H1 (cell line): ENCODE results near the gene HEBP2. TPM values are rescaled to one million over a fixed set of nuclear protein-coding genes. Genes with fewer than 3 reads are reported as not detected.

Experiments
- CTCF ChIA-PET: fragments of 300-600 bp; sonication (Branson Sonifier 250); formaldehyde crosslinking; loops from one replicate; lab custom pipeline; 2021; ENCODE audit not compliant: partially characterized antibody; lab: Charles Lee
- POLR2A ChIA-PET: fragments of 300-600 bp; sonication (Branson Sonifier 250); formaldehyde crosslinking; loops from one replicate; lab custom pipeline; 2021; ENCODE audit warnings: inconsistent platforms; ENCODE audit not compliant: partially characterized antibody; lab: Charles Lee
- DNase-seq, 2 experiments: peaks; one replicate each; pipeline versions ENCODE4 v3.0.0 to v3.0.0-alpha.2; 2010 to 2022; ENCODE audit warnings: low spot score in 2 of 2, low read depth in 1 of 2, mixed read lengths in 1 of 2
- FAIRE-seq: peaks from 2 replicates; lab custom pipeline; 2011; peaks lifted over from hg19 to GRCh38; lab: Jason Lieb, UNC
- H2AFZ ChIP-seq: 2 replicates; pipeline ENCODE4 v1.8.1; 2012; ENCODE audit warnings: low read length, inconsistent platforms
- H2AK5ac ChIP-seq: 2 replicates; pipeline ENCODE4 v1.6.1; 2013; ENCODE audit warnings: low read depth, low read length
- H2BK120ac ChIP-seq: replicated peaks from 2 replicates; pipeline ENCODE3; 2013; ENCODE audit warnings: low read depth, low read length, inconsistent platforms
- H2BK12ac ChIP-seq: 2 replicates; pipeline ENCODE4 v1.6.1; 2013; ENCODE audit warnings: low read depth, low read length
- H2BK15ac ChIP-seq: 2 replicates; pipeline ENCODE4 v1.6.1; 2013; ENCODE audit warnings: low read length
- H2BK20ac ChIP-seq: 2 replicates; pipeline ENCODE4 v1.6.1; 2013; ENCODE audit warnings: low read length
- H2BK5ac ChIP-seq: 2 replicates; pipeline ENCODE4 v1.6.1; 2013; ENCODE audit warnings: low read depth, low read length
- H3K14ac ChIP-seq: 2 replicates; pipeline ENCODE4 v1.6.1; 2013; ENCODE audit warnings: inconsistent platforms; ENCODE audit not compliant: insufficient read length
- H3K18ac ChIP-seq: 2 replicates; pipeline ENCODE4 v1.6.1; 2013; ENCODE audit warnings: low read length; ENCODE audit errors: extremely low read depth
- H3K23ac ChIP-seq: 2 replicates; pipeline ENCODE4 v1.6.1; 2013; ENCODE audit warnings: inconsistent platforms; ENCODE audit not compliant: insufficient read length
- H3K23me2 ChIP-seq: 2 replicates; pipeline ENCODE4 v1.6.1; 2013; ENCODE audit warnings: low read depth, low read length
- H3K27ac ChIP-seq: 2 replicates; pipeline ENCODE4 v1.6.1; 2011; ENCODE audit warnings: low read depth, low read length, inconsistent platforms
- H3K27me3 ChIP-seq, 4 experiments: replicated peaks in 1 of 4; 1 replicate in 1 of 4; 2 replicates in 3 of 4; pipeline versions ENCODE4 v1.6.1 to v1.8.1; 2011 to 2013; ENCODE audit warnings: low read length in 3 of 4, mild to moderate bottlenecking in 3 of 4, inconsistent platforms in 2 of 4, mixed read lengths in 2 of 4, moderate library complexity in 1 of 4; ENCODE audit not compliant: control insufficient read depth in 3 of 4, insufficient read depth in 3 of 4; ENCODE audit errors: extremely low read depth in 1 of 4
- H3K36me3 ChIP-seq, 4 experiments: 2 replicates each; pipeline versions ENCODE4 v1.6.1 to v1.8.1; 2011 to 2013; ENCODE audit warnings: mild to moderate bottlenecking in 4 of 4, low read length in 3 of 4, moderate library complexity in 2 of 4, control low read depth in 1 of 4, inconsistent platforms in 1 of 4; ENCODE audit not compliant: insufficient read depth in 4 of 4, control insufficient read depth in 2 of 4
- H3K4ac ChIP-seq: replicated peaks from 2 replicates; pipeline ENCODE3; 2013; ENCODE audit warnings: low read length, low read depth, mixed read lengths, inconsistent platforms; ENCODE audit not compliant: insufficient read length
- H3K4me1 ChIP-seq, 4 experiments: replicated peaks in 1 of 4; 1 replicate in 1 of 4; 2 replicates in 3 of 4; pipeline versions ENCODE4 v1.6.1 to v1.8.1; 2011 to 2013; ENCODE audit warnings: low read length in 3 of 4, inconsistent platforms in 2 of 4, mixed read lengths in 1 of 4; ENCODE audit not compliant: insufficient read depth in 4 of 4, control insufficient read depth in 3 of 4
- H3K4me2 ChIP-seq, 2 experiments: 2 replicates each; pipeline versions ENCODE4 v1.6.1 to v1.8.1; 2011 to 2013; ENCODE audit warnings: low read depth in 2 of 2, low read length in 2 of 2, control low read depth in 1 of 2, inconsistent platforms in 1 of 2, mild to moderate bottlenecking in 1 of 2; ENCODE audit not compliant: insufficient read depth in 1 of 2
- H3K4me3 ChIP-seq, 4 experiments: fragments of 200-600, 300-600 bp in 1 of 4; sonication (generic), shearing (Covaris generic), sonication (Bioruptor Twin) in 1 of 4; 2 replicates each; pipeline versions ENCODE4 v1.5.1 to v1.8.1; 2011 to 2016; ENCODE audit warnings: low read length in 4 of 4, low read depth in 3 of 4, control low read depth in 2 of 4, inconsistent platforms in 2 of 4, mild to moderate bottlenecking in 2 of 4, mixed read lengths in 1 of 4, moderate library complexity in 1 of 4; ENCODE audit not compliant: insufficient read depth in 2 of 4; ENCODE audit errors: extremely low read depth in 1 of 4
- H3K56ac ChIP-seq: replicated peaks from 2 replicates; pipeline ENCODE3; 2013; ENCODE audit warnings: low read depth, mild to moderate bottlenecking, mixed read lengths, low read length, inconsistent platforms; ENCODE audit not compliant: insufficient read length
- H3K79me1 ChIP-seq: 2 replicates; pipeline ENCODE4 v1.6.1; 2013; ENCODE audit warnings: low read depth, low read length, control low read depth
- H3K79me2 ChIP-seq, 2 experiments: 2 replicates each; pipeline versions ENCODE4 v1.6.1 to v1.8.1; 2012 to 2013; ENCODE audit warnings: low read length in 2 of 2, mild to moderate bottlenecking in 2 of 2, inconsistent platforms in 1 of 2; ENCODE audit not compliant: insufficient read depth in 2 of 2, control insufficient read depth in 1 of 2
- H3K9ac ChIP-seq, 4 experiments: replicated peaks in 1 of 4; 1 replicate in 1 of 4; 2 replicates in 3 of 4; pipeline versions ENCODE4 v1.6.1 to v1.8.1; 2011 to 2013; ENCODE audit warnings: low read depth in 3 of 4, low read length in 3 of 4, control low read depth in 2 of 4, mild to moderate bottlenecking in 2 of 4, moderate library complexity in 2 of 4, inconsistent platforms in 1 of 4; ENCODE audit errors: extremely low read depth in 1 of 4
- H3K9me3 ChIP-seq, 2 experiments: 2 replicates each; pipeline versions ENCODE4 v1.6.1 to v1.8.1; 2012 to 2013; ENCODE audit warnings: mild to moderate bottlenecking in 2 of 2, moderate library complexity in 2 of 2, control low read depth in 1 of 2, inconsistent platforms in 1 of 2, low read depth in 1 of 2, low read length in 1 of 2, mixed read lengths in 1 of 2; ENCODE audit not compliant: insufficient read depth in 2 of 2
- H4K20me1 ChIP-seq, 2 experiments: replicated peaks in 1 of 2; 2 replicates each; pipeline versions ENCODE3 to v1.8.1; 2011 to 2013; ENCODE audit warnings: inconsistent platforms in 2 of 2, low read length in 2 of 2, mild to moderate bottlenecking in 1 of 2; ENCODE audit not compliant: insufficient read depth in 2 of 2, control insufficient read depth in 1 of 2
- H4K5ac ChIP-seq: 2 replicates; pipeline ENCODE4 v1.6.1; 2013; ENCODE audit warnings: low read length, low read depth, mixed read lengths, inconsistent platforms; ENCODE audit not compliant: insufficient read length
- H4K8ac ChIP-seq: 2 replicates; pipeline ENCODE4 v1.8.0; 2013; ENCODE audit warnings: mild to moderate bottlenecking, moderate library complexity, low read length, inconsistent platforms; ENCODE audit not compliant: insufficient read depth; ENCODE audit errors: extremely low read depth
- H4K91ac ChIP-seq: replicated peaks from 2 replicates; pipeline ENCODE3; 2013; ENCODE audit warnings: low read length, mixed read lengths, inconsistent platforms; ENCODE audit not compliant: insufficient read length
- ASH2L ChIP-seq: fragments of 200-600, 300-600 bp; sonication (generic); IDR thresholded peaks from one replicate; pipeline ENCODE4 v1.7.1; 2017; ENCODE audit warnings: low read length
- BRCA1 ChIP-seq: IDR thresholded peaks from 2 replicates; pipeline ENCODE4 v1.6.1; 2012; ENCODE audit warnings: low read depth, low read length, improper control_type of control experiment
- CBX5 ChIP-seq: fragments of 300-800, 300-1000 bp; sonication (generic); IDR thresholded peaks from 2 replicates; pipeline ENCODE4 v1.7.1; 2016; ENCODE audit warnings: antibody characterized with exemption, low read length, low read depth
- CREB1 ChIP-seq: IDR thresholded peaks from 2 replicates; pipeline ENCODE4 v1.6.1; 2012; ENCODE audit warnings: inconsistent platforms
- CTBP2 ChIP-seq: IDR thresholded peaks from 2 replicates; pipeline ENCODE4 v1.7.0; 2011; ENCODE audit warnings: borderline replicate concordance, mild to moderate bottlenecking, moderate library complexity, mixed read lengths, low read length; ENCODE audit not compliant: insufficient read depth, insufficient read length
- EGR1 ChIP-seq: IDR thresholded peaks from 2 replicates; pipeline ENCODE4 v1.6.1; 2011; ENCODE audit warnings: low read depth, low read length, borderline replicate concordance
- JUND ChIP-seq: IDR thresholded peaks from 2 replicates; pipeline ENCODE4 v1.6.1; 2011; ENCODE audit warnings: mild to moderate bottlenecking, improper control_type of control experiment, low read length
- POLR2A ChIP-seq, 2 experiments: IDR thresholded peaks; 1 replicate in 1 of 2; 2 replicates in 1 of 2; pipeline ENCODE4 v1.6.1; 2011; ENCODE audit warnings: low read depth in 2 of 2, low read length in 2 of 2, mild to moderate bottlenecking in 2 of 2; ENCODE audit errors: control extremely low read depth in 1 of 2
- POLR2AphosphoS5 ChIP-seq: IDR thresholded peaks from 2 replicates; pipeline ENCODE4 v1.6.1; 2011; ENCODE audit warnings: low read depth, low read length
- RFX5 ChIP-seq: IDR thresholded peaks from 2 replicates; pipeline ENCODE4 v1.6.1; 2011; ENCODE audit warnings: low read depth, low read length, improper control_type of control experiment, borderline replicate concordance
- RNF2 ChIP-seq: fragments of 200-900, 300-1000 bp; sonication (generic); IDR thresholded peaks from 2 replicates; pipeline ENCODE4 v1.7.1; 2016; ENCODE audit warnings: borderline replicate concordance, low read depth, mild to moderate bottlenecking, antibody characterized with exemption, low read length; ENCODE audit not compliant: poor library complexity, severe bottlenecking; ENCODE audit errors: missing control alignments
- TAF1 ChIP-seq: IDR thresholded peaks from 2 replicates; pipeline ENCODE4 v1.6.1; 2011; ENCODE audit warnings: mild to moderate bottlenecking, low read depth, low read length
- WGBS, 2 experiments: shearing (Covaris generic) in 1 of 2; methylation state at CpG; one replicate each; pipeline versions ENCODE4 v1.1.6 to v1.1.7; 2013 to 2015; ENCODE audit warnings: low lambda C conversion rate in 2 of 2, mixed read lengths in 2 of 2, inconsistent platforms in 1 of 2, low coverage in 1 of 2, missing lambda C conversion rate in 1 of 2; ENCODE audit not compliant: insufficient replicate concordance in 2 of 2, insufficient coverage in 1 of 2, insufficient read length in 1 of 2; ENCODE audit errors: extremely low coverage in 1 of 2, missing lambda C conversion rate in 1 of 2; 5-methylcytosine and 5-hydroxymethylcytosine counted together
- polyA plus RNA-seq, 7 experiments: library from polyadenylated mRNA; depleted of rRNA in 3 of 7; stranded (reverse) in 5 of 7; unstranded in 2 of 7; fragments of >200 nt in 5 of 7; fragments of 200-250 nt in 2 of 7; gene quantifications; 1 replicate in 5 of 7; 2 replicates in 1 of 7; 4 replicates in 1 of 7; pipeline versions ENCODE4 v1.2.1 to v1.2.3, GENCODE V29; 2011 to 2013; ENCODE audit warnings: missing spikeins in 2 of 7, mixed read lengths in 2 of 7
- total RNA-seq: library from RNA; stranded (reverse); fragmentation: NEBNext Ultra II Directional; extraction: Animal tissue kit (Norgen Biotek cat#: 25700); gene quantifications from 2 replicates; pipeline ENCODE4 v1.2.1, GENCODE V29; 2021

Gene HEBP2
- total and polyA plus RNA-seq, 2 of the 8 experiments (the other 6 are each of a cell fraction or from before 2014, with no cell fraction given) = 6.5 to 37.9 TPM

- WGBS, 2 experiments = 75% methylated on average over 9 of the region's 9 CpGs; no CpG with 5 or more reads in 1 of the 2 experiments
- Histone ChIP-seq H3K23me2 (no peaks in the 10 kb centered on the region), H3K27me3 (no peaks in the 10 kb centered on the region), H2AFZ (no peak overlapping the region), H3K56ac (no peak overlapping the region), H4K8ac (no peak overlapping the region), H4K5ac (no peak overlapping the region), H4K91ac (no peak overlapping the region), H2BK12ac (no peak overlapping the region), H2BK20ac (no peak overlapping the region), H3K4me2 (no peak overlapping the region), H2BK15ac (no peak overlapping the region), H4K20me1 (no peaks in the 10 kb centered on the region), H3K27ac (no peak overlapping the region), H3K4me3 (no peak overlapping the region), H3K4me1 (peaks cover 0 to 3% (median 0%) of the 10 kb centered on the region in 4 experiments; a peak in 2 of 7 replicates), H3K23ac (no peak overlapping the region), H3K4ac (no peak overlapping the region), H2AK5ac (no peak overlapping the region), H3K79me2 (no peaks in the 10 kb centered on the region), H3K9me3 (no peaks in the 10 kb centered on the region), H3K36me3 (no peaks in the 10 kb centered on the region; a peak in 2 of 8 replicates), H2BK5ac (no peak overlapping the region), H3K9ac (no peak overlapping the region), H2BK120ac (no peak overlapping the region), H3K79me1 (peaks cover 4% of the 10 kb centered on the region), H3K14ac (no peak overlapping the region), H3K18ac (no peak overlapping the region)
- CTCF ChIA-PET = interaction anchor here (0.6 to 1.8 kb wide), 9 partner anchors 8 to 312 kb away, joined by 3 to 4 read pairs (median 3); no protein-coding TSS in a partner anchor
- no peak for TF ChIP-seq CBX5
- TF ChIP-seq CTBP2 = no peak
- TF ChIP-seq POLR2AphosphoS5 = no peak
- TF ChIP-seq RNF2 = no peak
- no peak for TF ChIP-seq EGR1
- TF ChIP-seq ASH2L = no peak
- TF ChIP-seq TAF1 = no peak
- TF ChIP-seq CREB1 = no peak
- no peak for TF ChIP-seq JUND
- no peak for TF ChIP-seq POLR2A (IDR thresholded peaks at IDR 0.05; ENCODE audit: control extremely low read depth in 1 of 2, low read depth in 2 of 2, low read length in 2 of 2)
- TF ChIP-seq RFX5 = no peak
- TF ChIP-seq BRCA1 = no peak
- no peak for FAIRE-seq
- no peak for DNase-seq
- POLR2A ChIA-PET = interaction anchor here (0.6 kb wide), 1 partner anchor 150 kb away, joined by 3 read pairs; no protein-coding TSS in a partner anchor
These were observed 51.1 kb downstream of the HEBP2 start for GRCh38 chr6:138454981-138455706.
